Aorta (tissue), 5 donors: ENCODE measurements around the gene DVL1. TPM values are rescaled to one million over a fixed set of nuclear protein-coding genes. Genes with fewer than 3 reads are reported as not detected.

ENCODE experiments used
- ATAC-seq: fragments of 200-7000 bp; cut with Tn5 transposase; one replicate; pipeline ENCODE4 v1.9.1; 2022; ENCODE audit warnings: moderate library complexity; ENCODE audit not compliant: low FRiP score
- DNase-seq, 2 donors: peaks; one replicate each; pipeline ENCODE4 v3.0.0-alpha.2; 2020
- H3K27ac ChIP-seq, 2 donors: one replicate each; pipeline ENCODE4 v1.5.1; 2013; ENCODE audit warnings: low read length in 2 of 2, mild to moderate bottlenecking in 2 of 2, moderate library complexity in 2 of 2, control low read depth in 1 of 2, inconsistent platforms in 1 of 2, low read depth in 1 of 2
- H3K27me3 ChIP-seq, 2 donors: one replicate each; pipeline ENCODE4 v1.6.1; 2013; ENCODE audit warnings: control low read depth in 1 of 2, low read length in 1 of 2, mild to moderate bottlenecking in 1 of 2, moderate library complexity in 1 of 2; ENCODE audit not compliant: insufficient read depth in 2 of 2, control insufficient read depth in 1 of 2
- H3K36me3 ChIP-seq, 2 donors: one replicate each; pipeline ENCODE4 v1.6.1; 2013; ENCODE audit warnings: control low read depth in 1 of 2, low read length in 1 of 2, mild to moderate bottlenecking in 1 of 2; ENCODE audit not compliant: insufficient read depth in 2 of 2, control insufficient read depth in 1 of 2
- H3K4me1 ChIP-seq, 2 donors: one replicate each; pipeline ENCODE4 v1.6.1; 2013; ENCODE audit warnings: low read length in 2 of 2, control low read depth in 1 of 2, mild to moderate bottlenecking in 1 of 2, moderate library complexity in 1 of 2; ENCODE audit not compliant: insufficient read depth in 2 of 2, control insufficient read depth in 1 of 2
- H3K4me3 ChIP-seq, 2 donors: one replicate each; pipeline ENCODE4 v1.5.1; 2013; ENCODE audit warnings: low read length in 2 of 2, control low read depth in 1 of 2, mild to moderate bottlenecking in 1 of 2
- H3K9me3 ChIP-seq: one replicate; pipeline ENCODE4 v1.6.1; 2013; ENCODE audit warnings: mild to moderate bottlenecking, low read length; ENCODE audit not compliant: control insufficient read depth
- WGBS, 2 donors: extraction: QIAGEN DNeasy Blood & Tissue Kit; methylation state at CpG; one replicate each; pipeline ENCODE4 v1.1.7; 2013; 5-methylcytosine and 5-hydroxymethylcytosine counted together
- intact Hi-C, 2 donors: fragments of 100-400 bp; cut with DNase I; formaldehyde crosslinking; loops; one replicate each; pipeline versions ENCODE4 v1.14.2 to v1.15.0; 2022
- polyA plus RNA-seq, 2 donors: library from polyadenylated mRNA; stranded (reverse); fragments of 200-250 nt; gene quantifications; one replicate each; pipeline ENCODE4 v1.2.3, GENCODE V29; 2013
- total RNA-seq, 2 donors: library from RNA; stranded (reverse); fragmentation: NEBNext Ultra II Directional; extraction: Animal tissue kit (Norgen Biotek cat#: 25700); gene quantifications; one replicate each; pipeline ENCODE4 v1.2.1, GENCODE V29; 2021
- donor health status: healthy with polysubstance abuse.
- donor health status: Bipolar disorder and iron deficiency.
- donor health status: DM: no; HTN: no; CAD: no.
- donor health status: DM: no; HTN: no; CAD: no.
- donor health status: DM: yes; HTN: yes; CAD: no.

The DVL1 gene
- total and polyA plus RNA-seq, 4 donors, result 21.2 to 71.9 (median 51.2) TPM

DNA sequence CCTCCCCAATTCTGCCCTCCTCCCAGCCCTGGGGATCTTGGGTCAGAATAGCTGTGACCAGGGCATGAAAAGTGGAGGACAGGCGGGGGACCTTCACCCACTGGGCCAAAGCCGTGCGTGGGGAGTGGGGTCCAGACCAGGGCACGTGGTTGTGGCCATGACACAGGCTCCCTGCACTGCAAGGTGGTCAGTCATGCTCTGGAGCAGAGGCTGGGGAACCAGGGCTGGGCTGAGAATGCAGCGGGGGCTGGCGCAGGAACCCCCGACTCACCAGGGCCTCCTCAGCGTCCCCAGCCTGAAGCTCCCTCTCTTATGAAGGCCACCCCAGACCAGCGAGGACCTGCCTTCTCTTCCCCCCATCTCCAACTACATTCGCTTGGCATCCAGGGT, 2.7 kb downstream of the DVL1 start:
- intact Hi-C loops, result no loop called here
- 87 to 92% methylated on average over 10 of the region's 10 CpGs for WGBS, 2 donors
- no peaks in the 10 kb centered on the region for H3K9me3 ChIP-seq
- peaks cover 0 to 4% of the 10 kb centered on the region in 2 donors for H3K36me3 ChIP-seq
- H3K27ac ChIP-seq, result no peak overlapping the region
- no peaks in the 10 kb centered on the region for H3K27me3 ChIP-seq
- H3K4me1 ChIP-seq, result no peaks in the 10 kb centered on the region
- DNase-seq, result no peak
- ATAC-seq, result no peak
- no peak overlapping the region for H3K4me3 ChIP-seq

DNA sequence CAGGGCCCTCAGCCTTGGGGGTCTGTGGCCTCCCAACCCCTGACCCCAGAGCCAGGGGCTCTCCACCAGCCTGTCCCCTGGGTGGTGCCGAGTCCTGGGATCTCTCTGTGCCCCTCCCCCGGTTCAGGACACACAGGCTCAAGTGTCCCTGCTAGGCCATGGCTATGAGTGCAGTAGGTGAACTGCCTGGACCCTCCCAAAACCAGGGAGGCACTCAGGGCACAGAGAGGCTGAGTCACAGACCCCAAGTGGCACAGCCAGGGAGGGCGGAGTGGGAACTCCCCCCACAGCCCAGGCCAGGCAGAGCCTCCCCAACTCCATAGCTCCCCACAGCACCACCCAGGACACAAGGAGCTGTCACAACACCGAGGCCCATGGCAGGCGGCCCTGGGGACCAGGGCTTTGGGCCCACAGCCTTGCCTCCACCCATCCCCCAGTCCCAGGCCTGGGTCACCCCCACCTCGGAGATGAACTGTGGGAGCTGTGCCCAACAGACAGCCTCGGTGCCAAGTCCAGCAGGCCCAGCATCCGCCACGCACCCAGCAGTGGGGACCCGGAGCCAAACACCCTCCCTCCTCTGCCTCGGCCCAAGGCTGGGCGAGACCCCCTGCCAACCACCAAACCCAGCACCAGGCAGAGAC, 3.2 kb downstream of the DVL1 start:
- Histone ChIP-seq H3K4me1 (no peaks in the 10 kb centered on the region), H3K36me3 (peaks cover 0 to 4% of the 10 kb centered on the region in 2 donors), H3K4me3 (no peak overlapping the region), H3K27me3 (no peaks in the 10 kb centered on the region), H3K9me3 (no peaks in the 10 kb centered on the region), H3K27ac (no peak overlapping the region)
- WGBS, 2 donors, result 26 to 41% methylated on average over 11 to 12 of the region's 12 CpGs
- DNase-seq (no peak), ATAC-seq (no peak)
- intact Hi-C loops, result no loop called here

DNA sequence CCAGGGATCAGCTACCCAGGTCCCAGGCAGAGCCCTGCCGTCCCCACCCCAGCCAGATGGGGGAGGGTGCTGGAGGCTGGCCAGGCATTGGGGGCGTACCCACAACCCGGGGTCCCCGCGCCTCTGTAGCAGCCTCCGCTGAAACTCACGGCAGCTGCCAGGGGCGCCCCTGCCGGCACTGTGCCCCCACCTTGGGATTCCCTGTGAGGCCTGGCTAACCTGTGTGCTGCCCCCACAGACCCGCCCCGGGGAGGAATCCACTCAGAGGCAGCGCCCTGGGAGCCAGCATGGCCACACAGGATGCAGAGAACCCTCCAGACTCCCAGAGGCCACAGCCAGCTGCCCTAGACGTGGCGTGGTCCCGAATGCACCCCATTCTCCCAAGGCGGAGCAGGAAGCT, 3.8 kb downstream of the DVL1 start:
- ATAC-seq, result no peak
- no peak for DNase-seq
- Histone ChIP-seq H3K27me3 (no peaks in the 10 kb centered on the region), H3K4me1 (no peaks in the 10 kb centered on the region), H3K9me3 (no peaks in the 10 kb centered on the region), H3K4me3 (no peak overlapping the region), H3K27ac (no peak overlapping the region), H3K36me3 (peaks cover 0 to 4% of the 10 kb centered on the region in 2 donors)
- 78 to 79% methylated on average over 16 of the region's 16 CpGs for WGBS, 2 donors
- intact Hi-C loops, result no loop called here

DNA sequence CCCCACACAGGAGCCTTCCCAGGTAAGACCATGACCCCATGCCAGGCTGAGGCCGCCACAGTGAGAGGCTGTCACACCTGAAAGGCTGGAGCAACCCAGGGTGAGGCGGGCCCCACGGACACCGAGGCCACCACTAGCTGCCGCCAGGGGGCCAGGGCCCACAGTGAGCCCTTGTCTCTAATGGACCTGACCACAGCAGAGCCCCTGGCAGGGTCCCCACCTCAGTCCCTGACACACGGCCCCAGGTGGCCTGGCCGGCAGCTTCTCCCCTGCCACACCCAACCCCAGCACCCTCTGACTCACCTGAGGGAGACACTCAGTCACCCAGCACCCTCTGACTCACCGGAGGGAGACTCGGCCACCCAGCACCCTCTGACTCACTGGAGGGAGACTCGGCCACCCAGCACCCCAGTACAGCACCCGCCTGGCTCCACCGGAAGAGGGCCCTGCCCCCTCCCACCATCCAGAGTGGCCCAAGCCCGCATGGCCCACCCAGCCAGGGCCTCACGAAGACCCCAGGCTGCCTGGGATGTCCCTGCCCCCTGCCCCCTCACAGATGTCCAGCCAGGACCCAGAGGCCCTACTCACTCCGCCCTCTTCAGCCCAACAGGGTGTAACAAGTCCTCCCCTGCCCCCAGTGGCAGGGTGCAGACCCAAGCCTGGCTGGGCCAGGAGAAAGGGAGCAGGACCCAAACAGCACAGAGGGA, 4.4 kb downstream of the DVL1 start:
- WGBS, 2 donors, result 67 to 75% methylated on average over 14 to 15 of the region's 15 CpGs
- Histone ChIP-seq H3K4me3 (no peak overlapping the region), H3K36me3 (peaks cover 0 to 4% of the 10 kb centered on the region in 2 donors), H3K27ac (no peak overlapping the region), H3K27me3 (no peaks in the 10 kb centered on the region), H3K9me3 (no peaks in the 10 kb centered on the region), H3K4me1 (no peaks in the 10 kb centered on the region)
- intact Hi-C loops, result no loop called here
- no peak for ATAC-seq
- no peak for DNase-seq

DNA sequence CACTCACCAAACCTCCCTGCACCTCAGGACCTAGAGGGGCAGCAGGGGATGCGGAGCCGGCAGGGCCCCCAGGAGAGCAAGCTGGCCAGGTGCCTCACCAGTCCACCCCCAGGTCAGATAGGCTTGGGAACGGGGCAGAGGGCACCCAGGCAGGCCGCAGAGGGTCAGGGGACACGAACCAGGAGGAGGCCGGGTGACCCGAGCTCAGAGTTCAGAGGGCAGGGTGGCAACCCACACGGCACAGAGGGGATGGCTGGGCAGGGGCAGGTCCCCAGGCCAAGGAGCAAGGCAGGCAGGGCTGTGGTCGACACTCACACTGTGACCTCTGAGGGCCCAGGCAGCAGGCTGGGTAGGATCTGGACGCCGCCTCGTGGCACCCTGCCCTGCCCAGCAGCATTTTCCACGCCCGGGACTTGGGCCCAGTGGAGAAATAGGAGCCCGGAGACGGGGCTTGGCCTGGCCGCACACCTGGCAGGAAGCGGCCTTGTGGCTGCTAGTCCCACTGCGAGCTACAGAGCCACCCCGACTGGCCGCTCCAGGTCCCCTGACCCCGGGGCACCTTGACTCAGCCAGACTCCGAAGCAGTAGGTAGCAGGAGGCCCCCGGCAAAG, 5.3 kb downstream of the DVL1 start:
- WGBS, 2 donors, result 81 to 87% methylated on average over 24 of the region's 24 CpGs
- Histone ChIP-seq H3K36me3 (peaks cover 0 to 4% of the 10 kb centered on the region in 2 donors), H3K27ac (no peak overlapping the region), H3K4me3 (no peak overlapping the region), H3K9me3 (no peaks in the 10 kb centered on the region), H3K27me3 (no peaks in the 10 kb centered on the region), H3K4me1 (no peaks in the 10 kb centered on the region)
- DNase-seq (no peak), ATAC-seq (no peak)
- intact Hi-C loops, result no loop called here

DNA sequence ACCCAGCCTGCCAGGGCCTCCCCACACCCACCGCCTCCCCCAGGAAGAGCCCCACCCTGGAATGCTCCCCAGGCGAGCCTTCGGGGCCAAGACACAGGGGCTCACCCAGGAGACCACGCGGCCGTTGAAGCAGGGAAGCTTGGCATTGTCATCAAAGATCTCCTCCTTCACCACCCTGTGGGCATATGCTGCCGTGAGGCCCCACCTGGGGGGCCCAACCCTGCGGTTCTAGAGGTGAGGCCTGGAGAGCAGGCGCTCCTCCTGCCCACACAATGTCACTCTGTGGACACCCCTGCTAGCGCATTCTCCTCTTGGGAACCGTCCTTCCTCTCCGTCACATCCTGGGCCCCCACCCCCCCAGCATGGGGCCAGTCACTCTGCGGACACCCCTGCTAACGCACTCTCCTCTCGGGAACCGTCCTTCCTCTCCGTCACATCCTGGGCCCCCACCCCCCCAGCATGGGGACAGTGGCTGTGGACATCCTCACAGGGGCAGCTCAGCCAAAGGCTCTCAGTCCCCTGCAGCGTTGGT, 6.6 kb downstream of the DVL1 start:
- Histone ChIP-seq H3K9me3 (no peaks in the 10 kb centered on the region), H3K4me1 (no peaks in the 10 kb centered on the region), H3K36me3 (peaks cover 0 to 4% of the 10 kb centered on the region in 2 donors), H3K27ac (no peak overlapping the region), H3K27me3 (no peaks in the 10 kb centered on the region), H3K4me3 (no peak overlapping the region)
- 87 to 89% methylated on average over 18 of the region's 18 CpGs for WGBS, 2 donors
- intact Hi-C loops, result no loop called here
- DNase-seq (no peak), ATAC-seq (no peak)

DNA sequence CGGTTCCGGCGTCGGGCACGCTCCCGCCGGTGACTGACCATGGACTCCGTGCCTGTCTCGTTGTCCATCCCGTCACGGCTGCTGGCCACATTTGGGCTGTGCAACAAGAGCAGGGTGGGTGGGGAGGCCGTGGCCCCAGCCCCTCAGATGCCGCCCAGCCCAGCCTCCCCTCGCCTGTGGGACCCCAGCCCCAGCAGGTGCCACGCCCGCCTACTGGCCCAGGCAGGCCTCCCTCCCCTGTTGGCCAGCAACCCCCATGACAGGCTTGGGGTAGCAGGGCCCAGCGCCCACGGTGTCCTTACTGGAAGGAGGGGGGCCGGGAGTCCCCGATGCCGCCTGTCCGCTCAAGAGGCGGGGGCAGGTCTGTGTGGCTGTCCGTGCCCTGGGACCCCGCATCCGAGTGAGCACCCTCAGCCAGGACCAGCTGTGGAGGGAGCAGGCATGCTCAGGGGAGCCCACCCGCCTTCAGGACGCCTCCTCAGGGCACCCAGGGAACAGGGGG, 7.1 kb downstream of the DVL1 start:
- no peak for ATAC-seq
- Histone ChIP-seq H3K9me3 (no peaks in the 10 kb centered on the region), H3K27me3 (no peaks in the 10 kb centered on the region), H3K27ac (no peak overlapping the region), H3K36me3 (peaks cover 0 to 4% of the 10 kb centered on the region in 2 donors), H3K4me3 (no peak overlapping the region), H3K4me1 (no peaks in the 10 kb centered on the region)
- WGBS, 2 donors, result 90 to 93% methylated on average over 28 of the region's 28 CpGs
- intact Hi-C loops, result no loop called here
- no peak for DNase-seq

DNA sequence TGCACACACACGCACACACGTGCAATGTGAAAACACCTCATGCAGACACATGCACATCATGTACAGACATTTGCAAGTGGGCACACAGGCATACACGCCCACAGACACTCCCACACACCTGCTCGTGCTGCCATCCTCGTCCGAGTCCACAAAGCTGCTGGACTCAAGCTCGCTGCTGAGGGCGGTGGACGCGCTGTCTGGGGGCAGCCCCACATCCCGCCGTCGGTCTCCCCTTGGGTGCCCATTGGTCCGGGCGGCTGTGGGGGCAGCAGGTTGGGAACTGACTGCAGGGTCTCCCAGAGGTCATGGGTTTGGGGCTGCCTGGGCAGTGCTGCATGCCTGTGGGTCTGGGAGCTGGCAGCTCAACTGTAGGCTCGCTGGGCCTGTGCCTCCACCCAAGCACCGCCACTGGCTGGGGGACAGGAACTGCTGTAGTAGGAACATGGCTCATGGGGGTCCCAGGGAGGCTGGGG, 7.6 kb downstream of the DVL1 start:
- whole genome bisulfite sequencing, 2 donors, result 92% methylated on average over 17 of the region's 17 CpGs
- ATAC-seq (no peak), DNase-seq (no peak)
- H3K4me3 ChIP-seq, result no peak overlapping the region
- no peaks in the 10 kb centered on the region for H3K9me3 ChIP-seq
- no peaks in the 10 kb centered on the region for H3K27me3 ChIP-seq
- H3K27ac ChIP-seq, result no peak overlapping the region
- H3K36me3 ChIP-seq, result peaks cover 0 to 4% of the 10 kb centered on the region in 2 donors
- intact Hi-C loops, result no loop called here
- no peaks in the 10 kb centered on the region for H3K4me1 ChIP-seq
